Measurements from ENCODE around the gene RPS27L.

Gene RPS27L

DNA sequence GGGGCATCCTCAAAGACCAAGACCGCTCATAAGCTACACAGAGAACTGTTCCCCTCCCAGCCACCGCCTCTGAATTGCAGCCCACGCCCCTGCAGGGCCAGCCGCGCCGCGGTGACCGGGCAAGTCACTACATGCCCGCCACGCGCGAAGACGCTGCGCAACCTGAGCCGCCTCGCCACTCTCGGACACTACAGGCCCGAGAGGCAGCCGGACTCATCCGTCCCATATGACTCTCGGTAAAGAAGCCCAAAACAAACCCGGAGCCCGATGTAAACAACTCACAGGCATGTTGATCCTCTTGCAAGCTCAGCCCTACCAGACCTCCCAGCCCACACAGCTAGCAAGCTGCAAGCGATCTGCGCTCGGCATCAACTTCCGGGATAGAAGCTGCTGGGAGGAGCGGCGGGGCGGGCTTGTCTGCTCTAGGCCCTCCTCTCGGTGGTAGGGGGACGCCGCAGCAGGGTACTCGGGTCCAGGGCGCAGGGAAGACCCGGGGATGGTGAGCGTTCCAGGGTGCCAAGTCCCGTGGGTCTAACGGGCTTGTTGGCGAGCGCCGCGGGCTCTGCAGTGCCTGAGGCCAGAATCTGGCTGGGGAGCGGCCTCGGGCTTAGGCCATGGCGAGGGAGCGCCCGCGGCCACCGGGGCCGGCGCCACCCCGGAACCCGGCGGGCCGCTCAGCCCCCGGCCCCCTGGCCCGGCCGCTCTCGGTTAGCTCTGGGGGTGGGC lies at the start of gene RPS27L:
Gene RPS27L, minus strand, starts transcription at position 360 of the 726 bp plus-strand sequence. Its CDS starts 72 bp downstream, at position 288.
- DNase-seq, result peak; percentile 13

DNA sequence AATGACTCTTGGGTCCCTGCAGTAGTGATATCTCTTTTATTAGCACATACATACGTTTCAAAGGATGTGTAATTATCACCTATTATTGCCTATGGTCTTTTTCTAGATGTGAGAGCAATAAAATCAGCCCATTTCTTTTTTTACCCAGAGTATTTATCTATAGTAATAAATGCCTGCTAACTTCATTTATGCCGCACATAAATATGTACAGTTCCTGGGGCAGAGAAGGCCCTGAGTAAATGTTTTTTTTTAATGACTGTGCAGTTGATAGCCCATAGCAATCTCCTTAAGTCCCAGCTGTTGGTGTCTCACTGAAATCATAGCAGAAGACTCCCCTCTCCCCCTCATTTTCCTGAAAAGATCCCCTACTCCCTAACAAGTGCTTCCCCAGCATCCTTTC lies 48.8 kb upstream of the RPS27L start:
- no peak for DNase-seq

DNA sequence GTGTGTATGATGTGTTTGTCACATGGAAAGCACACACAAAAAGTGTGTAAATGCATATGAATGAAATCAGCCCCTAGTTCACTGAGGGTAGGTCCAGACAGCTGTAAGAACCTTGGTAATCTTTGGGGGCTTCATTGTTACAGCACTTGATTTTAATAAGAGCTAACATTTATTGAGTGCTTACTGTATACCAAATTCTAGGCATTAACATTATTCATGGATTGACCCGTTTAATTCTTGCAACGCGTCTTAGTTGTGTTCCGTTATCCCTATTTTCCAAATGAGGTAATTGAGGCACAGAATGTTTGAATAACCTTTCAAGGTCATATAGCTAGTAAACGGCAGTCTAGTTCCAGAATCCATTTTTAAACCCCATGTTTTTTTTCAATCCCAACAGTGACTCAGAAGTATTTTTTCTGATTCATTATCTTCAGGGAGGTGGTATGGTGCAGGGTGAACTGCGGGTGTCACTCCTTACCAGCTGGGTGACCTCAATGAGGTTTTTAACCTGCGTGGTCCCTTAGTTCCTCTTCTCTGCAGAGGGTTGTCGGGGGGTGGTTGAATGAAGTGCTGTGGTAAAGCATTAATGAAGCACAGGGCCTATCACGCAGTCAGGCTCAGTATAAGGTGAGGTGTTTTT lies 46.3 kb upstream of the RPS27L start:
- no peak for DNase-seq

DNA sequence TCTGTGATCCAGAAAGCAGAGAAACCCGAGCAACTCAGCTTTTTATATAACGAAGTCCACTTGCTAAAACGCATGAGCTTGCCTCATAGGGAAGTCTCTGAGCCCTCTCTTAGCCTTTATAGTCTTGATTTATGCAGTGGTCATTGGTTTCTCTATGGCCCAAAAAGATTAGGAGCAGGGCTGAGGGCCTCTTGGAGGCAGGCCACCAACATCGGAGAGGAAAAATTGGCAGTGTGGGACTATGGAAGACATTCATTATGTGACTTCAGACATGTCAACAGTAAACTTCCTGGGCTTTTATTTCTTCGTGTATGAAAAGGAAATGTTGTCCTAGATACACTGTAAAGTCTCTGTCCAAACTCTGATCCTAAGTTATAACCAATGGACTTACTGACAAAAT lies 45.6 kb upstream of the RPS27L start:
- no peak for DNase-seq

DNA sequence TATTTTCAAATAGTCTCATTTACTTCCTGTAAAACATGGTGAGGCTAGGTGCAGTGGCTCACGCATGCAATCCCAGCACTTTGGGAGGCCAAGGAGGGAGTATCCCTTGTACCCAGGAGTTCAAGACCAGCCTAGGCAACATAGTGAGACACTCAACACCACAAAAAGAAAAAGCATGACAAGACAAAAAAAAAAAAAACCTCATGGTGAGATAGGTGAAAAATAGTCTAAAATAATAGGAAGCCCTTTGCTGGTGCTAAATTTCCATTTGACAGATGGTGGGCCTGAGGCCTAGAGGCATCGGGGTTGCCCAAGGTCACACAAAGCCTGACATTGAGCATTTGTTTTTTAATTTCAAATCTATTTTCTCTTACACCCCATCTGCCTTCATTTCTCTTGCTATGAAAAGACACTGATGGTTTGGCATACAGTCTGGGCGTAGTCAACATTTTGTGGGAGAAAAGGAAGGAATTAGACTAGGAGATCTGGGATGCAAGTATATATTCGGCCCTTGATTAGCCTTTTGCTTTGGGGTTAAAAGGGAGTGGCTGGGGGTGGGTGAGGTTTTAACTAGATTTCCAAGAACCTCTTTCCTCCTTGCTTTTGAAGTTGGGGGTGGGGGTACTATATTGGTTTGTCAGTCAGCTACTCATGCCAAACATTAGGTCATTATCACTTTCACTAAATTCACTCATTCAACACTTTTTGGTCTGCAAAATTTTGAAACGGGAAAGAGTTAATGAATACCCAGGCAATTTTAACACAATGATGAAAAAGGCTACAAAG lies 43.4 kb upstream of the RPS27L start:
- DNase-seq, result no peak

DNA sequence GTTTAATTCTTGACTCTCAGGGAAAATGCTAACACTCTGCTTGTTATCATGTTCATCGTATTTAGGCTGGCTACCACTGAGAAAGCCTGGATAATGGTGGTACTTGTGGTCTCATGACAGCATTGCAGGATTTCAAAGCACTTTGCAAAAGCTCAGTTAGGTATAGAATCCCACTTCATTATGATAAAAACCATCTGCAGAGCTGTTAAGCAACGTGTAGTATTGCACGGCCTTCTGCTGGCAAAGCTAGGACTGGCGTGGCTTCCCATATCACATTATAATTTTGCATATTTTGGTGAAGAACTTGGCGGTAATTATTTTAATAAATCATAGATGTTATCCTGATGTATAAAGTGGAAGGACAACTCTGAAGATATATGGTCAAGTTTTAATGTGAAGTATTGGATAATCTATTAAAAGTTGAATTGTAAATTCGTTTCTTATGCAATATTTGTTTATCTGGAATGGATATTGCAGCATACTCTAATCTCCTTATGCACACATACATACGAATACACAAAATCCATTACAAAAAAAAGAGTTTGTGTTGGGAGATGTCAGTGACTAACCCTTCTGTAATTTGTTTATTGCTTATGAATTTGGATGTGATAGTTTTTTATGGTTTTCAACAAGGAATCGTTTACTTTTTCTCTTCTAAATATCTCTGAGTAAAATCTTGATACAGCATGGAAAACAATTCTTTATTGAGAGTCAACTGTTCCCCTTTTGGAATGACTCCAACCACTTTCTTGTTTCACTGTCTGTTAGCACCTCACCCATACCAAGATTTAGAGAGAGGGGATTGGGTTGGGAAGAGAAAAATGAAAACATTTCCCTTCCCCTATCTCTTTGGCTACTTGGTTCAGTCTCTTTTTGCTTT lies 41.3 kb upstream of the RPS27L start:
- no peak for DNase-seq

DNA sequence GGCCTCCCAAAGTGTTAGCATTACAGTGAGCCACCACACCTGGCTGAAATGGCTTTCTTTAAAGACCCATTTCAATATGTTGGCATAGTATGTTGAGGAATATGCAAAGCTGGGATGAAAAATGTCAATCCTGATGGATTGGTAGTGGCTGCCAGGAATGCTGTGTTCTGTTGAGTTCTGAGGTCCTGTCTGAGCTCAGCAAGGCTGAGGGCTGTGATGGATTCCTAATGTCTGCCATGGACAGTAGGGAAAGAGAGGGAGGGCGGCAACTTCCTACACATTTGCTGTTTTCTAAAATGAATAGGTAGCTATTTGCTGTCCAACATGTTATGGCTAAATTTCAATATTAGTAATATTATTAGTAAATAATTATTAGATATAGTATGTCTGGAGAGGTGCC lies 40.3 kb upstream of the RPS27L start:
- DNase-seq, result no peak

DNA sequence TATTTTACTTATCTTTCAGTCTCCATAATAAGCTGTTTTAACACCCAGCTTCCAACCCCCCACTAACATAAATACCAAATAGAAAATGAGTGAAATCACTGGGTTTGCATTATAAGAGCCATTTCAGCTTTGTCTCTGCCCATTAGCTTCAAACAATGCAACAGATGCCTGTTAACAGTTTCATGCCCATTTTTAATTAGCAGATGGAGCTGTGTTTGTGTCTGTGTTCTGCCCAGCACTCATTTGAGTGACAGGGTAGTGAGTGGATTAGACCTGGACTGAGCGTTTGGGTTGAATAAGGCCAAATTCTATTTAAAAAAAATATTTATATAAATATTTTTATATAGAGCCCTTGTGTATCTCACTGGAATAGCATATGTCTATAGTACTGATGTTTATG lies 39.6 kb upstream of the RPS27L start:
- DNase-seq, result no peak

DNA sequence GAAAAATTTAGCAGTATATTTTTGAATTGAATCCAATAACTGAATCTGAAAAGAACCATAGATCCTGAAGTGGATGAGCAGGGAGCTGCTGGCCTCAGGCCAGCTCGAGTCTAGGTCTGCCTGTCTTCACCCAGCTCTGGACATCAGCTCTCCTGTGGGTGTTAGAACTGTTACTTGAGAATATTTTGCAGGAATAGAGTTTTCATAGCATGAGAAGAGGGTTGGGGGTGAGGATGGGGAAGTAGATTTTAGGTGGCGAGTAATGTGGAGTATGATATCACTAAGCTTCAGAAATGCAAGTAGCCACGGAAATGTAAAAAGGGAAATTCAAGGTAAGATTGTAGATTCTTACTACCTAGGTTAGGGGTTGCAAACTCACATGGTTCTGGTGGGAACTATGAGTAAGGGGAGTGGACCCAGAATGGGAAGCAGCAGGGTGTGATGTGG lies 38.3 kb upstream of the RPS27L start:
- no peak for DNase-seq

DNA sequence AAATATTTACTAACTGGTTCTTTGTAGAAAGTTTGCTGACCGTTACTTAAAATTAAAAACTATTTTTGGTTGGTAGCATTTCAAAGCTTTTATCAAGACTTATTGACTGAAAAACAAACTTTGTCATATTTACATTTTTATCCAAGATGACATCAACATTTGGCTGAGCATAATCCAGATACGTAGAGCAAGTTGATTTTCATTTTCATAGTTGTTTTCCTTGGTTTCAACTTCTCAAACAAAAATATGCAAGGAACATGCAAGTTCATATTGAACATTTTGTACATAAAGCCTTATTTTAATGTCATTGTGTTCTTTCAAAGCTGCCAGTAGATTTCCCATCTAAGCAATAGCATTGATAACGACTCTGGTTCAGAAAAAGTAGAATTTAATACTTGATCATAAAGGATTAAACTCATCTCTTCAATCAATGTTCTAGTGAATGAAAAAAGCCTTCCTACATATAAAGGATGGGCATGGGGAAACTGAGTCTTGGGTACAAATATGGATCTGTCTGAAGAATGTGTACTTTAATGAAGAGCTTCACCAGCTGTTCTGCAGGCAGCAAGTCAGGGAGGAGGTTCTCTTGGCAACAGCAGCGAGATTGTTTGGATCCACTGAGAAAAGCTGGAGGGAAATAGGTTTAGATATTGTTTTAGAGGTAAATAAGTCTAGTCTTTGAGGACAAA lies 37.7 kb upstream of the RPS27L start:
- no peak for DNase-seq

DNA sequence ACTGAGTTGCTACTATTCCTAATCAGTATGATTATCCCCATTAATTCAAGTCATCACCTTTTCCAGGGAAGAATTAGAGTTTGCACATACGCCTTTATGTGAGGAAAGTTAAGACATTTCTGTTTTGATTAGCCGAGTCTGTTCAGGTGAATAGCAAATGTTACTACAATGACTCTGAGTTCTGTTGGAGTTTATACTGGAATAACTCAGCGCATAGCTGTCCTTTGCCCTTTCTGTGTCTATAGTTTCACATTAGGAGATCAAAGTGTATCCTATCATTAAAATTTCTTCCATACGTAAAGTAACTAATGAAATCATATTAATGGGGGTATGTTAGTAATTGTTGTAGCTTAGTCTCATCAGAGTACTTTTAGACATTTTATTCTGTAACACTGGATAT lies 37.0 kb upstream of the RPS27L start:
- no peak for DNase-seq

DNA sequence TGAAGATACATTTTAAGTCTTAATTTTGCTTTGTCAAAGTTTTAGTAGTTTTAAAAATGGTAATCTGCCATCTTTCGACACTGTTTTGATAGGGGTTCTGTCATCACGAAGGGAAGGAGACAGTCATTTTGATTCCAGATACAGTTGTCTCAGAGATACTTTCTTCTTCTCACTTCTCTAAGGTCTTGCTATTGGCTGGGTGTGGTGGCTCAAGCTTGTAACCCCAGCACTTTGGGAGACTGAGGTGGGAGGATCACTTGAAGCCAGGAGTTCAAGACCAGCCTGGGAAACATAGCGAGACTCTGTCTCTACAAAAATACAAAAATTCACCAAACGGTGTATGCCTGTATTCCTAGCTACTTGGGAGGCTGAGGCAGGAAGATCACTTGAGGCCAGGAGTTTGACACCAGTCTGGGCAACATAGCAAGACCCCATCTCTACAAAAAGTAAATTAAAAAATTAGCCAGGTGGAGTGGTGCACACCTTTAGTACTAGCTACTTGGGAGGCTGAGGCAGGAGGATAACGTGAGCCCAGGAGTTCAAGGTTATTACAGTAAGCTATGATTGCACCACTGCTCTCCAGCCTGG lies 35.4 kb upstream of the RPS27L start:
- no peak for DNase-seq

DNA sequence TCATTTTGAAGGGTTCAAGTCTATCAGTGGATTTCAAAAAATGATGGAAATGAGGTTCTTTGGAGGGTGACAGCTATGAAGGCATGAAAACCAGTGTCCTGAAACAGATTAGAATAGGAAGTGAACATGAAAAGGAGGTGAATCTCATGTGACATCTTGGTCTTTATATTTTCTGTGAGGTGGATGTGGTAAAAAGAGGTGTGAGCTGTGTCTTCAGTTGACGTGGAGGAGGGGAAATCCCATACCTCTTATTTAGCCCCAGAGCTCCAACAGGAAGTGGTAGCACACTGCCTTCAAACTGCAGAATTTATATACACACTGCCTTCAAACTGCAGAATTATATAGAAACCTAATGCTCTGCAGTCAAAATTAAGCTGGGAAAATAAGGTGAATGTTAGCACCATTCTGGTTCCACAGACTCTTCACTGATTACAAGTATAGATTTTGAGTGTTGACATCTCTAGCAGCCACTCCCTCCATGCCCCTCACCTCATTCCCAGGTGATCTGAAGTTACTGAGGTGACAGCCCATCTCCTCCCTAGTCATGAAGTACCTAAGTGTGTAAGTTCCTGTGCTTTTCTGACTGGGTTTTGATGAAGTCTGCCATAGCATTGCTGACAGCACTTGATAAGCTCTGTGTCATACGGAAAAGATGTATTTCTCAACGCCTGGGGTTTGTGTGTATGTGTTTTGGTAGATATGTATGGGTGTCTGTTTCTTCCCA lies 34.8 kb upstream of the RPS27L start:
- DNase-seq, result no peak

DNA sequence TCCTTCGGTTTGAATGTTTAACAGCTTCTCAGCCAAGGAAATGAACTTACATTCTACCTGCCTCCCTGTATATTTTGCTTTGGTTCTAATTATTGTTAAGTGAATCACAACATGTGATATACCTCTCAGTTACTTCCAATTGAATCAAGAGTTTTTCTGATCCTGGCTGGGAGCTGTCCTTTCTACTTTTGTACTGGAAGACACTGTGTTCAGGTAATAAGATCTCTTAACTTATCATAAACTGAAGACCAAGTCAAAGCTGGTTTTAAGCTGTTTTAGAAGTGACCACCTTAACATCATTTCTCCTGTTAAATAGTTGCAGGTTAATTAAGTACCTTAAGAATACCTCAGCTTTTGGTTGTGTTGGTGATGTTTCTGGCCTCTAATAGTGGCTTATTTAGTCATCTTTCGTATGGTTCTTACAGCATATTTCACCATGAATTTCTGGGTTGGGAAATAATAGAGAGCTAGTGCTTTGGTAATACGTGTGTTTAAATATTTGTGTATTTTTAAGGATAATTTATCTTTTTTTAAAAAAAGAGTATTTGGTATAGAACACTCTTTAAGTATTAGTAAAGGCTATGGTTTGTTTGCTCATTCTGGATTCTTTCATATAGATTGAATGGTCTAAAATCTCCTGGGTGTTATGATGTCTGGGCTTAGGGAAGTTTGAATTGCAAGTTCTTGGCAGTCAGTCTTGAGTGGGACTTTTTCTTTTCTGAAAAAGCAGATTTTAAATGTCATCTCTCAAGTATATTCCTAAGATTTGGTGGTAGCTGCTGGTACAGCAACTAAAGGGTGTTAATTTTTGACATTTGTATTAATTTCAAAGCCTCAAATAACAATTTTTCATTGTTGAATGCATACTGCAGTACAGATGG lies 33.7 kb upstream of the RPS27L start:
- no peak for DNase-seq

DNA sequence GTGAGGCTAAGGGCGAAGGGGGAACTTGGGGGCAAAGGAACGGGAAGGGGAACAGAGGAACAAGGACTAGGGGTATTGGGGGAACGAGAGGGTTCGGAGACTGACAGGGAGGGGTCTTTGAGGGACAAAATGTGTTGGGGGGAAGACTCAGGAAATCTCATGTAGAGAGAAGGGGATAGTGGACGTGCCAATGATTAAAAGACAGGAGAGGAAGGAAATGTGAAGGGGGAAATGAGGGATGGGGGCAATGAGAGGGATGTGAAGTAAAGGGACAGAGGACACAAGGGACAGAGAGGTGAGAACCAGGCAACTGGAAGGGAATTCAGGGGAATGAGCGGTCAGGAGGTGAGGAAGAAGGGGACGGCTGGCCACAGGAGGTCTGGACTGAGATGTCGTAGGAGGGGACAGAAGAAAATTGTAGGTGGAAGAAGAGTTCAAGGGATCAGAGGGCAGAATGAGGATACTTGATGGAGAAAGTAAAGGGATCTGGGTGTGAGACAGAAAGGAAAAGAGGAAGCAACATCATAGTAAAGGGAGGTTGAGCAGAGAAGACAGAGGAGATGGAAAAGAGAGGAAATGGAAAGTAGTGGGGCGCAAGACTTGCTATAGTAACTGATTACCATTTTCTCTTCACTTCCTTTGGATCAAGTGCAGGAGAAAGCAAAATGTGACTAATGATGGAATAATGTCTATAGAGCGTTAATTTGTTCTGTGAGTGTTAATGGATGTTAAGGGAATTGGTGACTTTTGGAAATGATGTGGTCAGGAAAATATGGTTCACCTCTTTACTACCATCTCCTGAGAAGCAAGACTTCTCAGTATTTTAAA lies 32.9 kb upstream of the RPS27L start:
- DNase-seq, result no peak

DNA sequence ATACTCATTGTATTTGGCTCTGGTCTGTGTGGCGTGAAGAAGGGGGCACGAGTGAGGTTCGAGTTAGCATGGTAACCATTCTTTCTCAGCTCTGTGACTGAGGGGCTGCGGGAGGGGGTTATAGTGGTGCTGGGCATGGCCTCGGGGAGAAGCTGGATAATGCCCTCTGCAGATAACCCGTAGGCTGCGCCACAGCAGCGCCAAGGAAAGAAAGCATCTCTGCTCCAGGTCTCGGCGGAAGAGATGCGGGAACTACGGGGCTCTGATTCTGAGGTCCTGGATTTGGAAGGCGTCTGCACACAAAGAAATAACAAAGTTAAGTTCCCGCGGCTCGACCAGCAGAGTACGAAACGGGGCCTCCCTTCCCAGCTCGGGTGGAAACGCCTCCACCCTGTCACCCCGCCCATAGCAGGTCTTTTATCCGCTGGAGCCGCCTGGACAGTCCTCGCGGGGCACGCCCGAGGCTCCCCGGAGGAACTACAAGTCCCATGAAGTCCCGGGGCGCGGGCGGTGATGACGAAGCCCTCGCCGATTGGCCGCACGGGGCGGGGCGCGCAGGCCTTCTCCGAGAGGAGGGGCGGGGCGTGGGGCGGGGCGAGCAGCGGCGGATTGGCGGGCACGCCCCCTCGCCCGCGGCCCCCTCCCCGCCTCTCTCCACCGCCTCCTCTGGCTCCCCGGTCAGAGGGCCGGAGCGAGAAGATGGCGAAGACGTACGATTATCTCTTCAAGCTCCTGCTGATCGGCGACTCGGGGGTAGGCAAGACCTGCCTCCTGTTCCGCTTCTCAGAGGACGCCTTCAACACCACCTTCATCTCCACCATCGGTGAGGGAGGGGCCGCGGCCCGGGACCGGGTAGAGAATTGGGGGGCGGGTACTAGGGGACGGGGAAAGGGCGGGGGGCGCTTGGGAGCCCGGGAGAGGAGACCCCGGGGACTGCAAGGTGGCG lies 31.9 kb upstream of the RPS27L start, which contains the start of gene RAB8B:
Gene RAB8B, plus strand, starts transcription at position 681 of the 946 bp plus-strand sequence. Its CDS starts 19 bp downstream, at position 700.
- DNase-seq, result peak; percentile 34

DNA sequence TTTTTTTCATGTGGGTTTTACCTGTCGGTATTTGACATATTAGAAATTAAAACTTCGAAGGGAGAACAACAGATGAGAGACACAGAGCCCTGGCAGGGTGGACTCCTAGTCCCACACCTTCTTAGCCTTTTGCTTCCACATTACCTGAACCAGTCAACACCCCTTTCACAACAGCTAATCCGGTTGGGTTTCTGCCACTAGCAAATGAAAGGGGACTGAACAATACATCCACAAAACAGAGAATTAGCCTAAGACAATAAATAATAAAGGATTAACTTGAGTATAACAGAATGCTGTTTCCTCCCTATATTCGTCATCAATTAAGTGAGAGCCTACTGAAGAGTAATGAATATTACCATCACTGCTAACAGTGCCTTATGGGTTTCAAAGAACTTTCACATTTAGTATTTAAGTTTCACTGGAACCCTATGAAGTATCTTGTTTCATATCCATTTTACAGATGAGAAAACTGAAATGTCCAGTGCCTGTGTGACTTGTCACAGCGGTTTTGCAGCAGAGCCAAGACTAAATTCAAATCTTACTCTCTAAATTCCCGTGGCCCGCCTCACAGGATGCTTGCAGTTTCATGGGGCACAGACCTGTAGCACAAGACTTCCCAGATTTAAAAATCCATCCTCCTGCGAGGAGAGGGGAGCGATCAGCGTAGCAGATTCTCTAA lies 31.1 kb upstream of the RPS27L start:
- DNase-seq, result no peak

Data from NCI-H187 treated with DMSO at 0.1 percent for 48 hours (cell line).